H1 (cell line): ENCODE data around the gene POLRMT. TPM values are rescaled to one million over a fixed set of nuclear protein-coding genes. Genes with fewer than 3 reads are reported as not detected.

Experiments used
- CTCF ChIA-PET: fragments of 300-600 bp; sonication (Branson Sonifier 250); formaldehyde crosslinking; loops from one replicate; lab custom pipeline; 2021; ENCODE audit not compliant: partially characterized antibody; lab: Charles Lee
- POLR2A ChIA-PET: fragments of 300-600 bp; sonication (Branson Sonifier 250); formaldehyde crosslinking; loops from one replicate; lab custom pipeline; 2021; ENCODE audit warnings: inconsistent platforms; ENCODE audit not compliant: partially characterized antibody; lab: Charles Lee
- DNase-seq, 2 experiments: peaks; one replicate each; pipeline versions ENCODE4 v3.0.0 to v3.0.0-alpha.2; 2010 to 2022; ENCODE audit warnings: low spot score in 2 of 2, low read depth in 1 of 2, mixed read lengths in 1 of 2
- FAIRE-seq: peaks from 2 replicates; lab custom pipeline; 2011; peaks lifted over from hg19 to GRCh38; lab: Jason Lieb, UNC
- H2AFZ ChIP-seq: 2 replicates; pipeline ENCODE4 v1.8.1; 2012; ENCODE audit warnings: low read length, inconsistent platforms
- H2AK5ac ChIP-seq: 2 replicates; pipeline ENCODE4 v1.6.1; 2013; ENCODE audit warnings: low read depth, low read length
- H2BK120ac ChIP-seq: replicated peaks from 2 replicates; pipeline ENCODE3; 2013; ENCODE audit warnings: low read depth, low read length, inconsistent platforms
- H2BK12ac ChIP-seq: 2 replicates; pipeline ENCODE4 v1.6.1; 2013; ENCODE audit warnings: low read depth, low read length
- H2BK15ac ChIP-seq: 2 replicates; pipeline ENCODE4 v1.6.1; 2013; ENCODE audit warnings: low read length
- H2BK20ac ChIP-seq: 2 replicates; pipeline ENCODE4 v1.6.1; 2013; ENCODE audit warnings: low read length
- H2BK5ac ChIP-seq: 2 replicates; pipeline ENCODE4 v1.6.1; 2013; ENCODE audit warnings: low read depth, low read length
- H3K14ac ChIP-seq: 2 replicates; pipeline ENCODE4 v1.6.1; 2013; ENCODE audit warnings: inconsistent platforms; ENCODE audit not compliant: insufficient read length
- H3K18ac ChIP-seq: 2 replicates; pipeline ENCODE4 v1.6.1; 2013; ENCODE audit warnings: low read length; ENCODE audit errors: extremely low read depth
- H3K23ac ChIP-seq: 2 replicates; pipeline ENCODE4 v1.6.1; 2013; ENCODE audit warnings: inconsistent platforms; ENCODE audit not compliant: insufficient read length
- H3K23me2 ChIP-seq: 2 replicates; pipeline ENCODE4 v1.6.1; 2013; ENCODE audit warnings: low read depth, low read length
- H3K27ac ChIP-seq: 2 replicates; pipeline ENCODE4 v1.6.1; 2011; ENCODE audit warnings: low read depth, low read length, inconsistent platforms
- H3K27me3 ChIP-seq, 4 experiments: replicated peaks in 1 of 4; 1 replicate in 1 of 4; 2 replicates in 3 of 4; pipeline versions ENCODE4 v1.6.1 to v1.8.1; 2011 to 2013; ENCODE audit warnings: low read length in 3 of 4, mild to moderate bottlenecking in 3 of 4, inconsistent platforms in 2 of 4, mixed read lengths in 2 of 4, moderate library complexity in 1 of 4; ENCODE audit not compliant: control insufficient read depth in 3 of 4, insufficient read depth in 3 of 4; ENCODE audit errors: extremely low read depth in 1 of 4
- H3K36me3 ChIP-seq, 4 experiments: 2 replicates each; pipeline versions ENCODE4 v1.6.1 to v1.8.1; 2011 to 2013; ENCODE audit warnings: mild to moderate bottlenecking in 4 of 4, low read length in 3 of 4, moderate library complexity in 2 of 4, control low read depth in 1 of 4, inconsistent platforms in 1 of 4; ENCODE audit not compliant: insufficient read depth in 4 of 4, control insufficient read depth in 2 of 4
- H3K4ac ChIP-seq: replicated peaks from 2 replicates; pipeline ENCODE3; 2013; ENCODE audit warnings: low read length, low read depth, mixed read lengths, inconsistent platforms; ENCODE audit not compliant: insufficient read length
- H3K4me1 ChIP-seq, 4 experiments: replicated peaks in 1 of 4; 1 replicate in 1 of 4; 2 replicates in 3 of 4; pipeline versions ENCODE4 v1.6.1 to v1.8.1; 2011 to 2013; ENCODE audit warnings: low read length in 3 of 4, inconsistent platforms in 2 of 4, mixed read lengths in 1 of 4; ENCODE audit not compliant: insufficient read depth in 4 of 4, control insufficient read depth in 3 of 4
- H3K4me2 ChIP-seq, 2 experiments: 2 replicates each; pipeline versions ENCODE4 v1.6.1 to v1.8.1; 2011 to 2013; ENCODE audit warnings: low read depth in 2 of 2, low read length in 2 of 2, control low read depth in 1 of 2, inconsistent platforms in 1 of 2, mild to moderate bottlenecking in 1 of 2; ENCODE audit not compliant: insufficient read depth in 1 of 2
- H3K4me3 ChIP-seq, 4 experiments: fragments of 200-600, 300-600 bp in 1 of 4; sonication (generic), shearing (Covaris generic), sonication (Bioruptor Twin) in 1 of 4; 2 replicates each; pipeline versions ENCODE4 v1.5.1 to v1.8.1; 2011 to 2016; ENCODE audit warnings: low read length in 4 of 4, low read depth in 3 of 4, control low read depth in 2 of 4, inconsistent platforms in 2 of 4, mild to moderate bottlenecking in 2 of 4, mixed read lengths in 1 of 4, moderate library complexity in 1 of 4; ENCODE audit not compliant: insufficient read depth in 2 of 4; ENCODE audit errors: extremely low read depth in 1 of 4
- H3K56ac ChIP-seq: replicated peaks from 2 replicates; pipeline ENCODE3; 2013; ENCODE audit warnings: low read depth, mild to moderate bottlenecking, mixed read lengths, low read length, inconsistent platforms; ENCODE audit not compliant: insufficient read length
- H3K79me1 ChIP-seq: 2 replicates; pipeline ENCODE4 v1.6.1; 2013; ENCODE audit warnings: low read depth, low read length, control low read depth
- H3K79me2 ChIP-seq, 2 experiments: 2 replicates each; pipeline versions ENCODE4 v1.6.1 to v1.8.1; 2012 to 2013; ENCODE audit warnings: low read length in 2 of 2, mild to moderate bottlenecking in 2 of 2, inconsistent platforms in 1 of 2; ENCODE audit not compliant: insufficient read depth in 2 of 2, control insufficient read depth in 1 of 2
- H3K9ac ChIP-seq, 4 experiments: replicated peaks in 1 of 4; 1 replicate in 1 of 4; 2 replicates in 3 of 4; pipeline versions ENCODE4 v1.6.1 to v1.8.1; 2011 to 2013; ENCODE audit warnings: low read depth in 3 of 4, low read length in 3 of 4, control low read depth in 2 of 4, mild to moderate bottlenecking in 2 of 4, moderate library complexity in 2 of 4, inconsistent platforms in 1 of 4; ENCODE audit errors: extremely low read depth in 1 of 4
- H3K9me3 ChIP-seq, 2 experiments: 2 replicates each; pipeline versions ENCODE4 v1.6.1 to v1.8.1; 2012 to 2013; ENCODE audit warnings: mild to moderate bottlenecking in 2 of 2, moderate library complexity in 2 of 2, control low read depth in 1 of 2, inconsistent platforms in 1 of 2, low read depth in 1 of 2, low read length in 1 of 2, mixed read lengths in 1 of 2; ENCODE audit not compliant: insufficient read depth in 2 of 2
- H4K20me1 ChIP-seq, 2 experiments: replicated peaks in 1 of 2; 2 replicates each; pipeline versions ENCODE3 to v1.8.1; 2011 to 2013; ENCODE audit warnings: inconsistent platforms in 2 of 2, low read length in 2 of 2, mild to moderate bottlenecking in 1 of 2; ENCODE audit not compliant: insufficient read depth in 2 of 2, control insufficient read depth in 1 of 2
- H4K5ac ChIP-seq: 2 replicates; pipeline ENCODE4 v1.6.1; 2013; ENCODE audit warnings: low read length, low read depth, mixed read lengths, inconsistent platforms; ENCODE audit not compliant: insufficient read length
- H4K8ac ChIP-seq: 2 replicates; pipeline ENCODE4 v1.8.0; 2013; ENCODE audit warnings: mild to moderate bottlenecking, moderate library complexity, low read length, inconsistent platforms; ENCODE audit not compliant: insufficient read depth; ENCODE audit errors: extremely low read depth
- H4K91ac ChIP-seq: replicated peaks from 2 replicates; pipeline ENCODE3; 2013; ENCODE audit warnings: low read length, mixed read lengths, inconsistent platforms; ENCODE audit not compliant: insufficient read length
- JUND ChIP-seq: IDR thresholded peaks from 2 replicates; pipeline ENCODE4 v1.6.1; 2011; ENCODE audit warnings: mild to moderate bottlenecking, improper control_type of control experiment, low read length
- POLR2AphosphoS5 ChIP-seq: IDR thresholded peaks from 2 replicates; pipeline ENCODE4 v1.6.1; 2011; ENCODE audit warnings: low read depth, low read length
- SIN3A ChIP-seq, 2 experiments: IDR thresholded peaks in 1 of 2; conservative IDR thresholded peaks in 1 of 2; 2 replicates each; pipeline ENCODE4 v1.6.1; 2011 to 2012; ENCODE audit warnings: low read length in 2 of 2, improper control_type of control experiment in 1 of 2, low read depth in 1 of 2, mild to moderate bottlenecking in 1 of 2
- TEAD4 ChIP-seq: IDR thresholded peaks from 2 replicates; pipeline ENCODE4 v1.6.1; 2012; ENCODE audit warnings: low read depth, low read length, inconsistent platforms, mixed read lengths
- WGBS, 2 experiments: shearing (Covaris generic) in 1 of 2; methylation state at CpG; one replicate each; pipeline versions ENCODE4 v1.1.6 to v1.1.7; 2013 to 2015; ENCODE audit warnings: low lambda C conversion rate in 2 of 2, mixed read lengths in 2 of 2, inconsistent platforms in 1 of 2, low coverage in 1 of 2, missing lambda C conversion rate in 1 of 2; ENCODE audit not compliant: insufficient replicate concordance in 2 of 2, insufficient coverage in 1 of 2, insufficient read length in 1 of 2; ENCODE audit errors: extremely low coverage in 1 of 2, missing lambda C conversion rate in 1 of 2; 5-methylcytosine and 5-hydroxymethylcytosine counted together
- polyA plus RNA-seq, 7 experiments: library from polyadenylated mRNA; depleted of rRNA in 3 of 7; stranded (reverse) in 5 of 7; unstranded in 2 of 7; fragments of >200 nt in 5 of 7; fragments of 200-250 nt in 2 of 7; gene quantifications; 1 replicate in 5 of 7; 2 replicates in 1 of 7; 4 replicates in 1 of 7; pipeline versions ENCODE4 v1.2.1 to v1.2.3, GENCODE V29; 2011 to 2013; ENCODE audit warnings: missing spikeins in 2 of 7, mixed read lengths in 2 of 7
- total RNA-seq: library from RNA; stranded (reverse); fragmentation: NEBNext Ultra II Directional; extraction: Animal tissue kit (Norgen Biotek cat#: 25700); gene quantifications from 2 replicates; pipeline ENCODE4 v1.2.1, GENCODE V29; 2021
- TF ChIP-seq, protein P1 (sequence below): IDR thresholded peaks from 2 replicates; pipeline ENCODE4 v1.6.1; 2012; ENCODE audit warnings: inconsistent platforms

Gene POLRMT
- total and polyA plus RNA-seq, 2 of the 8 experiments (the other 6 are each of a cell fraction or from before 2014, with no cell fraction given), result 93.0 to 111 TPM

DNA sequence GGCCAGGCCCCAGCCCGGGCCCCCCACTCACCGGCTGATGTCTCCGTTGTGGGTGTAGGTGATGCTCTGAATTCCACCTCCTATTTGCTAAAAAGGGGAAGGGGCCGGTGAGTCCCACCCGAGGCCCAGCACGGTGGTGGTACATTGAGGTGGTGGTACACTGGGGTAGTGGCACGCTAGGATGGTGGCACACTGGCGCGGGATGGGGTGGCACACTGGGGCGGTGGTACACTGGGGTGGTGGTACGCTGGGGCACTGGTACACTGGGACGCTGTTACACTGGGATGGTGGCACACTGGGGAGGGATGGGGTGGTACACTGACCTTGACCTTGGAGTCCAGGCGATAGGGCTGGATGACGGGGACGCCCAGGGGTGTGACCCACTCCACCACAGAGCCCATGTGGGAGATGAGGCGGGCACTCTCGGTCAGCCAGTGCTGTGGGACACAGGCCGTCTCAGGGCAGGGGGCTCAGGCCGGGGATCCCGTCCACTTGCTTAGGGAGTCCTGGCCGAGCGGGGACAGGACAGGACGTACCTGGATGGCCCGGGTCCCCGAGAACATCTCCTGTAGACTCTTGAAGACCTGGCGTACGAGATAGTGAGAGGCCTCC lies 14.6 kb downstream of the POLRMT start:
- H2BK5ac ChIP-seq, result no peak overlapping the region
- H3K23ac ChIP-seq, result no peak overlapping the region
- no peak overlapping the region for H3K4ac ChIP-seq
- H3K14ac ChIP-seq, result no peak overlapping the region
- no peaks in the 10 kb centered on the region for H3K9me3 ChIP-seq
- H3K9ac ChIP-seq, result no peak overlapping the region
- no peak overlapping the region for H2BK15ac ChIP-seq
- FAIRE-seq, result no peak
- H4K91ac ChIP-seq, result no peak overlapping the region
- no peak overlapping the region for H3K18ac ChIP-seq
- TF ChIP-seq JUND (no peak), POLR2AphosphoS5 (no peak), TEAD4 (no peak), SIN3A (conservative IDR thresholded peaks at IDR 0.05 in 1 of 2, IDR thresholded peaks at IDR 0.05 in 1 of 2; ENCODE audit: low read depth in 1 of 2, low read length in 2 of 2) (no peak)
- TF ChIP-seq, protein P1, sequence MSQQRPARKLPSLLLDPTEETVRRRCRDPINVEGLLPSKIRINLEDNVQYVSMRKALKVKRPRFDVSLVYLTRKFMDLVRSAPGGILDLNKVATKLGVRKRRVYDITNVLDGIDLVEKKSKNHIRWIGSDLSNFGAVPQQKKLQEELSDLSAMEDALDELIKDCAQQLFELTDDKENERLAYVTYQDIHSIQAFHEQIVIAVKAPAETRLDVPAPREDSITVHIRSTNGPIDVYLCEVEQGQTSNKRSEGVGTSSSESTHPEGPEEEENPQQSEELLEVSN, result no peak
- H3K4me3 ChIP-seq, result no peak overlapping the region
- no peak overlapping the region for H3K27ac ChIP-seq
- DNase-seq, result no peak
- no peaks in the 10 kb centered on the region for H3K79me1 ChIP-seq
- no peak overlapping the region for H2BK20ac ChIP-seq
- H4K20me1 ChIP-seq, result peaks cover 0 to 11% of the 10 kb centered on the region in 2 experiments
- H3K79me2 ChIP-seq, result no peaks in the 10 kb centered on the region
- no peak overlapping the region for H4K8ac ChIP-seq
- no peak overlapping the region for H2AFZ ChIP-seq
- WGBS, 2 experiments, result 93% methylated on average over 23 of the region's 27 CpGs; no CpG with 5 or more reads in 1 of the 2 experiments
- no peak overlapping the region for H2AK5ac ChIP-seq
- H3K4me2 ChIP-seq, result no peak overlapping the region
- H4K5ac ChIP-seq, result no peak overlapping the region
- no peak overlapping the region for H2BK12ac ChIP-seq
- no peak overlapping the region for H2BK120ac ChIP-seq
- H3K36me3 ChIP-seq, result peaks cover 4 to 63% (median 33%) of the 10 kb centered on the region in 4 experiments; a peak in 7 of 8 replicates
- H3K27me3 ChIP-seq, result no peaks in the 10 kb centered on the region
- no peak overlapping the region for H3K56ac ChIP-seq
- ChIA-PET CTCF (interaction anchor here (0.8 to 1.1 kb wide), 2 partner anchors 31 to 68 kb away, joined by 3 read pairs; no protein-coding TSS in a partner anchor), POLR2A (interaction anchor here (1.1 to 1.6 kb wide), 3 partner anchors 8 to 85 kb away, joined by 3 read pairs; no protein-coding TSS in a partner anchor)
- no peaks in the 10 kb centered on the region for H3K4me1 ChIP-seq
- no peaks in the 10 kb centered on the region for H3K23me2 ChIP-seq
